Activated CD4-positive, alpha-beta T cell treated with anti-CD3 and anti-CD28 coated beads for 48 hours (primary cell): ENCODE data around the gene KCNMB2.

Experiments used
- DNase-seq: peaks from one replicate; pipeline ENCODE4 v3.0.0-alpha.2; 2020

KCNMB2 gene

GRCh38 chr3:178583963-178584575, 47.8 kb downstream of the KCNMB2 start:
- no peak for DNase-seq

GRCh38 chr3:178584722-178585380, 48.6 kb downstream of the KCNMB2 start:
- DNase-seq, result no peak

GRCh38 chr3:178585454-178585853, 49.2 kb downstream of the KCNMB2 start:
- no peak for DNase-seq

GRCh38 chr3:178586076-178586475, 49.8 kb downstream of the KCNMB2 start:
- DNase-seq, result no peak

GRCh38 chr3:178588628-178589027, 52.4 kb downstream of the KCNMB2 start:
- DNase-seq, result no peak

GRCh38 chr3:178593786-178594185, 57.5 kb downstream of the KCNMB2 start:
- DNase-seq, result no peak

GRCh38 chr3:178597371-178597770, 61.1 kb downstream of the KCNMB2 start:
- DNase-seq, result no peak

- no peak for DNase-seq
Observed at GRCh38 chr3:178602856-178603255, 66.6 kb downstream of the KCNMB2 start.

- DNase-seq, result no peak
Observed at GRCh38 chr3:178603735-178604134, 67.5 kb downstream of the KCNMB2 start.

GRCh38 chr3:178618197-178618596, 82.0 kb downstream of the KCNMB2 start:
- no peak for DNase-seq

- DNase-seq, result no peak
Observed at GRCh38 chr3:178618896-178619295, 82.7 kb downstream of the KCNMB2 start.

- DNase-seq, result no peak
Observed at GRCh38 chr3:178623666-178624255, 87.5 kb downstream of the KCNMB2 start.

- no peak for DNase-seq
Observed at GRCh38 chr3:178624276-178624675, 88.0 kb downstream of the KCNMB2 start.

- no peak for DNase-seq
Observed at GRCh38 chr3:178625053-178625600, 88.9 kb downstream of the KCNMB2 start.

- no peak for DNase-seq
Observed at GRCh38 chr3:178628037-178628436, 91.8 kb downstream of the KCNMB2 start.

- no peak for DNase-seq
Observed at GRCh38 chr3:178629430-178630178, 93.4 kb downstream of the KCNMB2 start.

- DNase-seq, result no peak
Observed at GRCh38 chr3:178631950-178632349, 95.7 kb downstream of the KCNMB2 start.

- no peak for DNase-seq
Observed at GRCh38 chr3:178634975-178635374, 98.7 kb downstream of the KCNMB2 start.

- DNase-seq, result no peak
Observed at GRCh38 chr3:178637802-178638201, 101.6 kb downstream of the KCNMB2 start.

- DNase-seq, result no peak
Observed at GRCh38 chr3:178645503-178645902, 109.3 kb downstream of the KCNMB2 start.

GRCh38 chr3:178646186-178646862, 110.1 kb downstream of the KCNMB2 start:
- no peak for DNase-seq

GRCh38 chr3:178655488-178655887, 119.3 kb downstream of the KCNMB2 start:
- no peak for DNase-seq
